ENCODE data around the gene GINS1.

Gene GINS1

DNA sequence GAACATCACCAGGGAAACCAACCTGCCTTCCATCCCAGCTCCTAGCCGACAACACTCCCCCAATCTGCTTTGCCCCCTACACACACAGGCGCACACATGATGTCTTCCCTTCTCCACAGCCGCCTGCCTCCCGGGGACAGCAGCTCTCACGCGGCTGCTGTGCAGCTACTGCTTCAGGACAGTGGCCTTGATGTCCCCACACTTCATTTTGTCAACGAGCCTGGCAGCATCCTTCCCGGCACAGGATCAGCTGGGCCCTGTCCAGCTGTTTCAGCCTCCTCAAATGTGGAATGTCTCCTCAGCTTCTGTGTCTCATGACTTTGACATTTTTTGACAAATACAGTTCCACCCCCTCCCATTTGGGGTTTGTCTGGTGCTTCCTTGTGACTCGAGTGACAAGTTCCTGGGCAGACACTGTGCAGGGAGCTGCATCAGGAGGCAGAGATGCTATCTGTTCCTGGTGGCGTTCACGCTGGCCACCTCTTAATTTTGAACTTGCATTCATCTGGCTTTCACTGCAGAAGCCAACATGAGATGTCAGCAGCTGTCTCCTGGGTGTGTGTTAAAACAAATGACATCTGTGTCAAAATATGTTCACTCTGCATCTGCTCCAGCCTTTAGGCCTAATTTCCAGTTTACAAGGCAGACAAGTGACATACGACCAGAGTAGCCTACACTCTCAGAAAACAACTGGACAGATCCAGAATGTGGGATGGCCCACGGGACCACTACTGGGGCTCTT, 57.2 kb downstream of the GINS1 start:
- H4K20me1 ChIP-seq (ENCODE audit: insufficient read depth, low read length) = no peaks in the 10 kb centered on the region
- TF ChIP-seq, protein P1, sequence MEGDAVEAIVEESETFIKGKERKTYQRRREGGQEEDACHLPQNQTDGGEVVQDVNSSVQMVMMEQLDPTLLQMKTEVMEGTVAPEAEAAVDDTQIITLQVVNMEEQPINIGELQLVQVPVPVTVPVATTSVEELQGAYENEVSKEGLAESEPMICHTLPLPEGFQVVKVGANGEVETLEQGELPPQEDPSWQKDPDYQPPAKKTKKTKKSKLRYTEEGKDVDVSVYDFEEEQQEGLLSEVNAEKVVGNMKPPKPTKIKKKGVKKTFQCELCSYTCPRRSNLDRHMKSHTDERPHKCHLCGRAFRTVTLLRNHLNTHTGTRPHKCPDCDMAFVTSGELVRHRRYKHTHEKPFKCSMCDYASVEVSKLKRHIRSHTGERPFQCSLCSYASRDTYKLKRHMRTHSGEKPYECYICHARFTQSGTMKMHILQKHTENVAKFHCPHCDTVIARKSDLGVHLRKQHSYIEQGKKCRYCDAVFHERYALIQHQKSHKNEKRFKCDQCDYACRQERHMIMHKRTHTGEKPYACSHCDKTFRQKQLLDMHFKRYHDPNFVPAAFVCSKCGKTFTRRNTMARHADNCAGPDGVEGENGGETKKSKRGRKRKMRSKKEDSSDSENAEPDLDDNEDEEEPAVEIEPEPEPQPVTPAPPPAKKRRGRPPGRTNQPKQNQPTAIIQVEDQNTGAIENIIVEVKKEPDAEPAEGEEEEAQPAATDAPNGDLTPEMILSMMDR (IDR thresholded peaks at IDR 0.05; ENCODE audit: low read length) = no peak
- no peak for TF ChIP-seq EZH2 (IDR thresholded peaks at IDR 0.05; ENCODE audit: borderline replicate concordance, low read length)
- no peaks in the 10 kb centered on the region for H3K36me3 ChIP-seq (ENCODE audit: insufficient read depth, low read length)
- no peak overlapping the region for H3K4me2 ChIP-seq (ENCODE audit: low read length)
- H3K27me3 ChIP-seq (ENCODE audit: insufficient read depth, low read length) = no peaks in the 10 kb centered on the region
- H3K9ac ChIP-seq (ENCODE audit: low read length) = no peak overlapping the region
- no peak overlapping the region for H3K4me3 ChIP-seq (ENCODE audit: low read depth, low read length, poor library complexity, severe bottlenecking)
- no peaks in the 10 kb centered on the region for H3K9me3 ChIP-seq (ENCODE audit: low read length)
- no peak overlapping the region for H2AFZ ChIP-seq (ENCODE audit: low read length)
- no peaks in the 10 kb centered on the region for H3F3A ChIP-seq (ENCODE audit: insufficient read depth, low read length)
- H3K27ac ChIP-seq (ENCODE audit: low read depth, low read length, poor library complexity, severe bottlenecking) = no peak overlapping the region
- no peaks in the 10 kb centered on the region for H3K9me2 ChIP-seq (ENCODE audit: low read depth, low read length)
- H3K4me1 ChIP-seq (ENCODE audit: insufficient read depth, low read length, severe bottlenecking) = no peaks in the 10 kb centered on the region
- H3K79me2 ChIP-seq (ENCODE audit: insufficient read depth, low read length) = no peaks in the 10 kb centered on the region

DNA sequence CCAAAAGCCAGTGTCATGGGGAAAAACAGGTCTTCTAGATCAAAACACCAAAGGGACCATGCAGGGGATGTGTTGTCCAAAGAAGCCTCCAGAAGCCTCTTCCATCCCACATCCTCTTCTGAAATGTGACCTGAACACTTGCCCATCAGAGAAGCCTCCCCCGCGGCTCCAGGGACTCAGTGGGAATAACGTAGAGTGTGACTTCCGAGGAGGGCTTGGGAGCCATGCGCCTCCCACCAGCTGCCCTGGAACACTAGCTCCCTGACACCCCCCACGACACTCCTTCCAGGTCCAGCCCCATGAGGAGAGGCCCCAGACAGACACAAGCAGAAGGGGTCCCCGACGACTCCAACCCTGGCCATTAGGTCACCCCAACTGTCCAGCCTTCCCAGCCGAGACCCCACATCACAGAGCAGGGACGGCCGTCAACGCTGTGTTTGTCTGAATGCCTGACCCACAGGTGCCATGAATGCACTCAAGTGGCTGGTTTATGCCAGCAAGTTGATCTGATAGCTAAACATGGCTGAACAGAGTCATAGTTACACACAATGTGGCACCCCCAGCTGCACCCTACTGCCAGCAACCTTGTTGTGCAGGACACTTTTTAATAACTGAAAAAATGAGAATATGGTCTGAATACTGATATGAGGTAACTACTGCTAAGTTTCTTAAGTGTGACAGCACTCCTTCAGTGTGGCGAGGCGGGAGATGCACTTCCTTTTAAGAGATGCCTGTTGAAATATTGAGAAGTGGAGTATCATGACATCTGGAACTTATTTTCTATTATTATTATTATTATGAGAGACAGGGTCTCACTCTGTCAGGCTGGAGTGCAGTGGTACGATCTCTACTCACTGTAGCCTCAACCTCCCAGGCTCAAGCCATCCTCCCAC, 58.0 kb downstream of the GINS1 start:
- TF ChIP-seq EZH2 (IDR thresholded peaks at IDR 0.05; ENCODE audit: borderline replicate concordance, low read length) = no peak
- TF ChIP-seq, protein P1 (IDR thresholded peaks at IDR 0.05; ENCODE audit: low read length) = no peak
- Histone ChIP-seq H4K20me1 (ENCODE audit: insufficient read depth, low read length) (no peaks in the 10 kb centered on the region), H3K9ac (ENCODE audit: low read length) (no peak overlapping the region), H3K4me2 (ENCODE audit: low read length) (no peak overlapping the region), H3K79me2 (ENCODE audit: insufficient read depth, low read length) (no peaks in the 10 kb centered on the region), H3K9me2 (ENCODE audit: low read depth, low read length) (no peaks in the 10 kb centered on the region), H3K4me1 (ENCODE audit: insufficient read depth, low read length, severe bottlenecking) (no peaks in the 10 kb centered on the region), H3K4me3 (ENCODE audit: low read depth, low read length, poor library complexity, severe bottlenecking) (no peak overlapping the region), H3K9me3 (ENCODE audit: low read length) (no peaks in the 10 kb centered on the region), H3K27me3 (ENCODE audit: insufficient read depth, low read length) (no peaks in the 10 kb centered on the region), H2AFZ (ENCODE audit: low read length) (no peak overlapping the region), H3K27ac (ENCODE audit: low read depth, low read length, poor library complexity, severe bottlenecking) (no peak overlapping the region), H3K36me3 (ENCODE audit: insufficient read depth, low read length) (no peaks in the 10 kb centered on the region), H3F3A (ENCODE audit: insufficient read depth, low read length) (no peaks in the 10 kb centered on the region)

DNA sequence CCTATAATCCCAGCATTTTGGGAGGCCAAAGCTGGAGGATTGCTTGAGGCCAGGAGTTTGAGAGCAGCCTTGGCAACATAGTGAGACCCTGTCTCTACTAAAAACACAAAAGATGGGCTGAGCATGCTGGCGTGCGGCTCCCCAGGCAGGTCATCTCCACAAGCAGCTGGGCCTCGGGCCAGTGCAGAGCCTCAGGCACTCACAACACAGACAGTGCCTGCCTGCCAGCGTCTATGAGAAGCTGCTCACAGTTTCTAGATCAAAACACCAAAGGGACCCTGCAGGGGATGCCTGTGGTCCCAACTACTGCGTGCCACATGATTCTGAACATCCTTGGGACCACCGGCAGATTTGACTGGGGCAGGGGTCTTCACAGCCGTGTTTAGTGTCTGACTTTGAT, 59.4 kb downstream of the GINS1 start:
- Histone ChIP-seq H3K9ac (ENCODE audit: low read length) (no peak overlapping the region), H3K4me2 (ENCODE audit: low read length) (no peak overlapping the region), H3K4me1 (ENCODE audit: insufficient read depth, low read length, severe bottlenecking) (no peaks in the 10 kb centered on the region), H3K36me3 (ENCODE audit: insufficient read depth, low read length) (no peaks in the 10 kb centered on the region), H3K79me2 (ENCODE audit: insufficient read depth, low read length) (no peaks in the 10 kb centered on the region), H3F3A (ENCODE audit: insufficient read depth, low read length) (no peaks in the 10 kb centered on the region), H3K9me2 (ENCODE audit: low read depth, low read length) (no peaks in the 10 kb centered on the region), H3K9me3 (ENCODE audit: low read length) (no peaks in the 10 kb centered on the region), H3K27ac (ENCODE audit: low read depth, low read length, poor library complexity, severe bottlenecking) (no peak overlapping the region), H3K4me3 (ENCODE audit: low read depth, low read length, poor library complexity, severe bottlenecking) (no peak overlapping the region), H3K27me3 (ENCODE audit: insufficient read depth, low read length) (no peaks in the 10 kb centered on the region), H4K20me1 (ENCODE audit: insufficient read depth, low read length) (no peaks in the 10 kb centered on the region), H2AFZ (ENCODE audit: low read length) (no peak overlapping the region)
- TF ChIP-seq, protein P1 (IDR thresholded peaks at IDR 0.05; ENCODE audit: low read length) = no peak
- TF ChIP-seq EZH2 (IDR thresholded peaks at IDR 0.05; ENCODE audit: borderline replicate concordance, low read length) = no peak
